Activated CD8-positive, alpha-beta T cell treated with anti-CD3 and anti-CD28 coated beads for 36 hours (primary cell): ENCODE data around the gene ZNF528. TPM values are rescaled to one million over a fixed set of nuclear protein-coding genes. Genes with fewer than 3 reads are reported as not detected.

Experiments
- ATAC-seq: fragments of 200-7000 bp; cut with Tn5 transposase; one replicate; pipeline ENCODE4 v1.10.0; 2021; ENCODE audit warnings: mild to moderate bottlenecking, moderate library complexity
- CTCF ChIA-PET: fragments of 350-600 bp; sonication (Branson Sonifier 250); formaldehyde crosslinking; loops from one replicate; lab custom pipeline; 2021; ENCODE audit warnings: antibody characterized with exemption; lab: Charles Lee
- POLR2A ChIA-PET: fragments of 350-600 bp; sonication (Branson Sonifier 250); formaldehyde crosslinking; loops from one replicate; lab custom pipeline; 2021; ENCODE audit warnings: antibody characterized with exemption; lab: Charles Lee
- DNase-seq: peaks from one replicate; pipeline ENCODE4 v3.0.0-alpha.2; 2020
- H3K27ac Mint-ChIP-seq: one replicate; pipeline ENCODE4 v1.8.0; 2021; ENCODE audit warnings: mild to moderate bottlenecking, mixed read lengths
- H3K27me3 Mint-ChIP-seq: one replicate; pipeline ENCODE4 v1.8.0; 2021; ENCODE audit warnings: mixed read lengths
- H3K36me3 Mint-ChIP-seq: one replicate; pipeline ENCODE4 v1.8.0; 2021; ENCODE audit warnings: low read depth, mixed read lengths
- H3K4me1 Mint-ChIP-seq: one replicate; pipeline ENCODE4 v1.8.0; 2021; ENCODE audit warnings: low read depth, mixed read lengths
- H3K4me3 Mint-ChIP-seq: one replicate; pipeline ENCODE4 v1.8.0; 2021; ENCODE audit warnings: mild to moderate bottlenecking, moderate library complexity, mixed read lengths
- H3K9me3 Mint-ChIP-seq: one replicate; pipeline ENCODE4 v1.8.0; 2021; ENCODE audit warnings: mixed read lengths
- CTCF ChIP-seq: fragments of 200-600 bp; IDR thresholded peaks from one replicate; pipeline ENCODE4 v1.8.0; 2022; ENCODE audit warnings: antibody characterized with exemption, mild to moderate bottlenecking
- intact Hi-C: fragments of 100-400 bp; cut with micrococcal nuclease; formaldehyde crosslinking; loops from one replicate; pipeline ENCODE4 v1.10.0; 2022
- total RNA-seq, 2 experiments: library from RNA; stranded (reverse); gene quantifications; one replicate each; pipeline ENCODE4 v1.2.3, GENCODE V29; 2021

ZNF528 gene
- 1 to 10 TPM; 6.8 to 8.3 TPM for total RNA-seq

DNA sequence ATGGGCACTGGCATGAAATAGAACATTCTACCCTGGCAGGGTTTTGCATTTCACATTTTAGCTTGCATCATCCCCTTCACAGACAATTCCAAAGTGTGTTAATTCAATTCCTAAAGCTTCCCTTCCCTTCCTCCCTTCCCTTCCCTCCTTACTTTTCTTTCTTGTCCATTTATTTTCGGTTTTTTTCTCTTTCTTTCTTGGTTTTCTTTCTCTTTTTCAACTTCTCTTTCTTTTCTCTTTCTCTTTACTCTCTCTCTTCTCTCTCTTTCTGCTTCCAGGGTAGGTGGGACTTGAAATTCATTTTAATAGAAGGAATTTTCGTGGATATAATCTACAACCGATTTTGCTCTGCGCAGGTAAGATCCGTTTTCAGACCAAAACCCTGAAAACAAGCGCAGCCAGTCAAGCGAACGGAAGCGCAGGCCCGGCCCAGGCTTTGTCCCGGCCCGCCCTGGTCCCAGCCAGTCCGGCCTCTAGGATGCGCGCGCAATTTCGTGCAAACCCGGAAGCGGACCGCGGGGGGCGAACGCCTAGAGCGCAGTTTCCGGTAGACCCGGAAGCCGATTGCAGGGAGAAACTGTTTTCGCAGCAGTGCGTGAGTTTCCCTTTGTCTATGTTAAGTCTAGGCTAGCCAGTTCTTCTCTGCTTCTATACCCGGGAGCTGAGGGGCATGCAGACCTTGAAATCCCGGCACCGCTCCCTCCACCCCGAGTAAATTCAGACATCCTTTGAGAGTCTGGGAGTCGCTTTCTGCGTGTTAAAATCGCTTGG, at the start of gene ZNF528:
TSS of gene ZNF528 (plus strand) at position 540 of the 771 bp plus-strand sequence. CDS start 4,165 bp downstream, outside the sequence.
- CTCF ChIA-PET: no interaction called here
- TF ChIP-seq CTCF: no peak
- no peaks in the 10 kb centered on the region for H3K27me3 Mint-ChIP-seq
- peaks cover 13% of the 10 kb centered on the region for H3K4me1 Mint-ChIP-seq
- H3K36me3 Mint-ChIP-seq: peaks cover 78% of the 10 kb centered on the region
- intact Hi-C loops: no loop called here
- H3K27ac Mint-ChIP-seq: peak within 1 kb of the TSS; percentile 93
- peak; percentile 97 for DNase-seq
- H3K9me3 Mint-ChIP-seq: peaks cover 47% of the 10 kb centered on the region
- POLR2A ChIA-PET: interaction anchor here (1.9 kb wide), 1 partner anchor 28 kb away, joined by 7 read pairs; the partner anchor contains the start of gene ZNF880
- peak within 1 kb of the TSS; percentile 86 for H3K4me3 Mint-ChIP-seq
- peak; percentile 99 for ATAC-seq

DNA sequence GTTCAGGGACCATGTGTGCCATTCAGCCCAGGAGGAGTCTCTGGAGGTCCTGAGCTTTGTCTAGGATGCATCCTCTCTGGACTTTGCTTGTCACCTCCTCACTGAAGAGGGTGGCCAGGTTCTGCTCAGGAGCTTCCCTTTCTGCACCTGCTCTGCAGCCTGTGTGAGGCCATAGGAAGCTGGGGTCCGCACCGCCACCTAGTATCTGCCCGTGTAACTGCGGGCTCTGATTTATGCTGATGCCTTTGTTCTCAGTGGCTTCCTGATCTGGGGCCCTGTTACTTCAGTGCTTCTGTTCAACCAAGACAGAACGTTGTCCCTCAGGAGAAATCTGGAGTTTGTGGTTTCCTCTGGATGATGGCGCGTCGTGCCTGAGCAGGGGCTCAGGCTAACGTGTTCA, 46.1 kb upstream of the ZNF528 start:
- no peak for TF ChIP-seq CTCF
- Mint-ChIP-seq H3K27ac (no peak overlapping the region), H3K9me3 (peaks cover 35% of the 10 kb centered on the region), H3K4me3 (no peak overlapping the region), H3K27me3 (no peaks in the 10 kb centered on the region), H3K4me1 (no peaks in the 10 kb centered on the region), H3K36me3 (peaks cover 57% of the 10 kb centered on the region)
- CTCF ChIA-PET: no interaction called here
- POLR2A ChIA-PET: no interaction called here
- DNase-seq (peak; percentile 30), ATAC-seq (peak; percentile 34)
- intact Hi-C loops: no loop called here

- H3K27ac Mint-ChIP-seq: no peak overlapping the region
- no peak for DNase-seq
- TF ChIP-seq CTCF: no peak
- no peaks in the 10 kb centered on the region for H3K27me3 Mint-ChIP-seq
- intact Hi-C loops: no loop called here
- peaks cover 56% of the 10 kb centered on the region for H3K36me3 Mint-ChIP-seq
- ChIA-PET POLR2A (no interaction called here), CTCF (no interaction called here)
- no peak for ATAC-seq
- peaks cover 48% of the 10 kb centered on the region for H3K9me3 Mint-ChIP-seq
- H3K4me3 Mint-ChIP-seq: no peak overlapping the region
- peaks cover 11% of the 10 kb centered on the region for H3K4me1 Mint-ChIP-seq
These were observed 31.2 kb upstream of the ZNF528 start for GRCh38 chr19:52366414-52366824.

DNA sequence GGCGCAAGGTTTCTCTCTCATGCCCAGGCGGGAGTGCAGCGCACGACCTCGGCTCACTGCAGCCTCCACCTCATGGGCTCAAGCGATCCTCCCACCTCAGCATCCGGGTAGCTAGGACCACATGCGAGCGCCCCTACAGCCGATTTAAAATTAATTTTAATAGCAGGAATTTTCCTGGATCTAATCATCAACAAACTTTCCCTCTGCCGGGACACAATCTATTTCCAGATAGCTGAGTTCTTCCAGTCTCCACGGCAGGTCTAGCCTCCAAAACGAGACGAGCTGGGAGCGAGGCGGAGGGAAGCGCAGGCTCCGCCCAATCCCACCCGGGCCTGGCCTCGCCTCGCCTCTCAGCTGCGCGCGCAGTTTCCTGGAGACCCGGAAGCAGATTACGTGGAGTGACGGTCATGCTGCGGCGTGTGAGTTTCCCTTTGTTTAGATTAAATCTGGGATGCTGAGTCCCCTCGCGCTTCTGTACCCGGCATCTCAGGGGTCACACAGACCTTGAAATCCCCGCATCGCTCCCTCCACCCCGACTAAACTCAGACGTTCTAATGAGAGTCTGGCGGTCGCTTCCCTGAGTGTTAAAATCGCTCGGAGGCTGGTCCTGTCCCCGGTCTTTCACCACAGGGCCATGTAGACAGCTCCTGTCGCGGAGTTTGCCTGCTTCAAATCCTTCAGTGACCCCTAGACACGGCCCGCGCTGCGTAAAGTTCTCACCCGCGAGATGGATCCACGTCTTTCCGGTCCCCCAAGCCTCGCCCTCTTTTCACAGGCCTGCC, 27.9 kb upstream of the ZNF528 start, which contains the start of gene ZNF880:
TSS of gene ZNF880 (plus strand) at position 365 of the 782 bp plus-strand sequence. CDS start at position 408, 43 bp downstream.
- DNase-seq: peak; percentile 95
- Mint-ChIP-seq H3K4me1 (peaks cover 11% of the 10 kb centered on the region), H3K9me3 (peaks cover 49% of the 10 kb centered on the region), H3K36me3 (peaks cover 68% of the 10 kb centered on the region), H3K27me3 (no peaks in the 10 kb centered on the region), H3K4me3 (peak within 1 kb of the TSS; percentile 95), H3K27ac (peak within 1 kb of the TSS; percentile 98)
- TF ChIP-seq CTCF: no peak
- CTCF ChIA-PET: no interaction called here
- POLR2A ChIA-PET: interaction anchor here (0.5 to 1.4 kb wide), 2 partner anchors 29 to 320 kb away, joined by 3 to 7 read pairs; no protein-coding TSS in a partner anchor
- intact Hi-C loops: no loop called here
- ATAC-seq: peak; percentile 99
